Mucosa of stomach (tissue), 1 donor: Measurements from ENCODE around the gene IKZF1.

Experiments used
- H3K27me3 ChIP-seq: one replicate; pipeline ENCODE4 v1.7.0; 2013; ENCODE audit warnings: mild to moderate bottlenecking, low read length; ENCODE audit not compliant: control insufficient read depth, insufficient read depth
- H3K36me3 ChIP-seq: one replicate; pipeline ENCODE4 v1.7.0; 2013; ENCODE audit warnings: low read length; ENCODE audit not compliant: control insufficient read depth, insufficient read depth
- H3K4me1 ChIP-seq: one replicate; pipeline ENCODE4 v1.7.0; 2013; ENCODE audit warnings: mild to moderate bottlenecking, low read length; ENCODE audit not compliant: control insufficient read depth, insufficient read depth
- H3K4me3 ChIP-seq: one replicate; pipeline ENCODE4 v1.7.0; 2013; ENCODE audit warnings: low read length
- H3K9ac ChIP-seq: one replicate; pipeline ENCODE4 v1.7.0; 2013; ENCODE audit warnings: mild to moderate bottlenecking, low read length, moderate library complexity
- H3K9me3 ChIP-seq: one replicate; pipeline ENCODE4 v1.7.0; 2013; ENCODE audit warnings: mild to moderate bottlenecking, low read length, moderate library complexity; ENCODE audit not compliant: control insufficient read depth
- donor health status: Pancreatic carcinoma.

IKZF1 gene

GRCh38 chr7:50449881-50450589, 145.5 kb downstream of the IKZF1 start, which contains the start of gene FIGNL1:
TSS of gene FIGNL1 (minus strand) at chr7:50450350. CDS start at chr7:50447287, 3,063 bp downstream.
- Histone ChIP-seq H3K4me1 (peaks cover 10% of the 10 kb centered on the region), H3K9me3 (no peaks in the 10 kb centered on the region), H3K9ac (peak within 1 kb of the TSS; percentile 76), H3K27me3 (no peaks in the 10 kb centered on the region), H3K36me3 (no peaks in the 10 kb centered on the region), H3K4me3 (peak within 1 kb of the TSS; percentile 33)

DNA sequence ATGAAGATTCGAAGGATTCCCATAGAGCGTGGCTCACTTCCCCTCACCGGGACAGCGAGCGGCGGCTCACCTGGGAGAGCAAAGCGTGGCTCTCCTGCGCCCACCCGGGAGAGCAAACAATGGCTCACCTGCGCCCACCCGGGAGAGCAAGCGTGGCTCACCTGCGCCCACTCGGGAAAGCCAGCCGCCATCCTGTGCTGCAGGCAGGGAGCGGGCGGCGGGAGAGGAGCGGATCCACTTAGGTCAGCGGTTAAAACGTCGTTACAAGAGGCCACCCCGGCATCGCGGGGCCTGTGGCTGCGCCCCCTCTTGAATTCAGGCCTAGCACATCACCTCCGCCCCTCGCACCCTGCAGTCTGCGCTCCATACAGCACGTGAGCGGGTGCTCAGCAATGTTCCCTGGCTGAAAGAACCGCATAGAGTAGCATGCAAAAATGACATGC, 146.1 kb downstream of the IKZF1 start:
- Histone ChIP-seq H3K4me3 (peak overlapping the region; percentile 33), H3K36me3 (no peaks in the 10 kb centered on the region), H3K4me1 (peaks cover 10% of the 10 kb centered on the region), H3K27me3 (no peaks in the 10 kb centered on the region), H3K9ac (peak overlapping the region; percentile 63), H3K9me3 (no peaks in the 10 kb centered on the region)
